Measurements from ENCODE around the gene PPP5C.
"Not testable (repeated sequence)": the region's sequence is repeated elsewhere in the genome, so short reads cannot be mapped to it uniquely, and the experiment has no call there.

Gene PPP5C

DNA sequence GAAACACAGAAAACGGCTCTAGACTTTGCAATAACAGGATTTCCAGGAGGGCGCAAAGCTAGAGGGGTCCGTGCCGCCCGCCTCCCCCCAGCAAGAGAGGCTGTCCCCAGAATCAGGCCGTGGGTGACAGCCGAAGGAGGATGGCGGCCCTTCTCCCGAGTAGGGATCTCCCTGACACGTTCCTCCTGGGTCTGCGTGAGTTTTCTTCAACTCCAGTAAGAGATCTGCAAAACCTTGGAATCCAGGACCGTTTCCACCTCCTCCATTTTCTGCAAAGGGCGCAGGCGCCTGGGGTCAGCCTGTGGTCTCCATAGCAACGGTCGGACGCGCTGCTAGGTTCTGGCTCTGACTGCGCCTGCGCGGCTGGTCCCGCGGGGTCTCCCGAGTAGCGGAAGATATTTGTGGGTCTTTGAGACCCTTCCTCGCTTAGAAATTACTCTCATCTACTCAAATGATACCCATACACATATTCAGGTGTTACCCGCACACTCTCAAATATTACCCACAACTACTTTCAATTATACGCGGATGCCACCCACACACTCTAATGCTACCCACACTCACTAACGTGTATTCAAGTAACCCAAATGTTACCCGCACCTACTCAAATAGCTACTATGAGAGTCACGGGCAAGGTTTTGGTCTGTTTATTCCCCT lies 79.7 kb downstream of the PPP5C start:
- TF ChIP-seq, protein P1, sequence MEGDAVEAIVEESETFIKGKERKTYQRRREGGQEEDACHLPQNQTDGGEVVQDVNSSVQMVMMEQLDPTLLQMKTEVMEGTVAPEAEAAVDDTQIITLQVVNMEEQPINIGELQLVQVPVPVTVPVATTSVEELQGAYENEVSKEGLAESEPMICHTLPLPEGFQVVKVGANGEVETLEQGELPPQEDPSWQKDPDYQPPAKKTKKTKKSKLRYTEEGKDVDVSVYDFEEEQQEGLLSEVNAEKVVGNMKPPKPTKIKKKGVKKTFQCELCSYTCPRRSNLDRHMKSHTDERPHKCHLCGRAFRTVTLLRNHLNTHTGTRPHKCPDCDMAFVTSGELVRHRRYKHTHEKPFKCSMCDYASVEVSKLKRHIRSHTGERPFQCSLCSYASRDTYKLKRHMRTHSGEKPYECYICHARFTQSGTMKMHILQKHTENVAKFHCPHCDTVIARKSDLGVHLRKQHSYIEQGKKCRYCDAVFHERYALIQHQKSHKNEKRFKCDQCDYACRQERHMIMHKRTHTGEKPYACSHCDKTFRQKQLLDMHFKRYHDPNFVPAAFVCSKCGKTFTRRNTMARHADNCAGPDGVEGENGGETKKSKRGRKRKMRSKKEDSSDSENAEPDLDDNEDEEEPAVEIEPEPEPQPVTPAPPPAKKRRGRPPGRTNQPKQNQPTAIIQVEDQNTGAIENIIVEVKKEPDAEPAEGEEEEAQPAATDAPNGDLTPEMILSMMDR (IDR thresholded peaks at IDR 0.05; ENCODE audit: low read length, missing control alignments): no peak
- peak overlapping the region; percentile 62 for H3K4me3 ChIP-seq (replicated peaks; ENCODE audit: low read depth, low read length)
- DNase-seq (ENCODE audit: low read depth): peak; percentile 83

GRCh38 chr19:46427518-46428045 lies 80.7 kb downstream of the PPP5C start:
- TF ChIP-seq, protein P1 (IDR thresholded peaks at IDR 0.05; ENCODE audit: low read length, missing control alignments): no peak
- no peak for DNase-seq (ENCODE audit: low read depth)
- no peak overlapping the region for H3K4me3 ChIP-seq (replicated peaks; ENCODE audit: low read depth, low read length)

- TF ChIP-seq, protein P1 (IDR thresholded peaks at IDR 0.05; ENCODE audit: low read length, missing control alignments): no peak
- no peak within 1 kb of the TSS for H3K4me3 ChIP-seq (replicated peaks; ENCODE audit: low read depth, low read length)
- peak; percentile 53 for DNase-seq (ENCODE audit: low read depth)
Measured at GRCh38 chr19:46428239-46429135, 81.6 kb downstream of the PPP5C start, which contains the start of gene PNMA8C. PNMA8C (minus strand) TSS chr19:46428936; CDS start chr19:46428359, 577 bp downstream.

DNA sequence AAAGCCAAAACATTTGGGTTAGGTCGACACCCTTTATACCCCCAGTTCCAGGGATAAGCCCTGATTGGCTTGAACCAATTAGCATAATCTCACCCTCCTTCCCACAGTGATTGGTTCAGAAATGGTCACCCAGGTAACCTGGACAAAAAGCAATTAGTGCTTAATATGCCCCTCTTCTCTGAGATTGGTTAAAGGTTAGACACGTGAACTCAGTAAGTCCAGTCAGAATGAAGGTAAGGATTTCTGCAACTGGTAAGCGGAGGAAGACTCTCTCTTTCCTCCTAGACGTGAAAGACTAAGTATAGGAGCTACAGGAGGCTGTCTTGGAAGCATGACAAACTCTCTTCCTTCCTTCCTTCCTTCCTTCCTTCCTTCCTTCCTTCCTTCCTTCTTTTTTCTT lies 83.1 kb downstream of the PPP5C start:
- no peak for DNase-seq (ENCODE audit: low read depth)
- H3K4me3 ChIP-seq (replicated peaks; ENCODE audit: low read depth, low read length): no peak overlapping the region
- TF ChIP-seq, protein P1 (IDR thresholded peaks at IDR 0.05; ENCODE audit: low read length, missing control alignments): no peak

DNA sequence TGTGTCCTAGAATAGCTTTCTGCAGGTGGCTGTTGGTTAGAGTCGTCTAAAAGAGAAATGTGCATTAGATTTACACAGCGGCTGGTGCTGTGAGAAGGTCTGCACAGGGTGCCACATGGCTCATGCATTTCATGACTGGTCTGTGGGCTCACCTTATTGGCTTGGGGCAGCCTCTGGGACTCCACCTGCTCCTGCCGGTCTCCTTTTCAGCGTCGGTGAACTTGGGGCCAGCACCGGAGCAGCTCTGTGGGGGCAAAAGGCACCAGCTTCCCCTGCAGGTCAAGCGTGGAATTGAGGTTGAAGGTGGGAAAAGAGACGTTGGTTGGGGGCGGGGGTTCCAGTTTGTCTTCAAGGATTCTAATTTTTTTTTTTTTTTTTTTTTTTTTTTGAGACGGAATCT lies 84.9 kb downstream of the PPP5C start:
- DNase-seq (ENCODE audit: low read depth): no peak
- TF ChIP-seq, protein P1 (IDR thresholded peaks at IDR 0.05; ENCODE audit: low read length, missing control alignments): no peak
- H3K4me3 ChIP-seq (replicated peaks; ENCODE audit: low read depth, low read length): no peak overlapping the region

- DNase-seq (ENCODE audit: low read depth); H3K4me3 ChIP-seq (replicated peaks; ENCODE audit: low read depth, low read length): not testable (repeated sequence)
Measured at GRCh38 chr19:46433470-46433869, 86.6 kb downstream of the PPP5C start.

- no peak overlapping the region for H3K4me3 ChIP-seq (replicated peaks; ENCODE audit: low read depth, low read length)
- TF ChIP-seq, protein P1 (IDR thresholded peaks at IDR 0.05; ENCODE audit: low read length, missing control alignments): no peak
- no peak for DNase-seq (ENCODE audit: low read depth)
Measured at GRCh38 chr19:46435009-46435408, 88.1 kb downstream of the PPP5C start.

DNA sequence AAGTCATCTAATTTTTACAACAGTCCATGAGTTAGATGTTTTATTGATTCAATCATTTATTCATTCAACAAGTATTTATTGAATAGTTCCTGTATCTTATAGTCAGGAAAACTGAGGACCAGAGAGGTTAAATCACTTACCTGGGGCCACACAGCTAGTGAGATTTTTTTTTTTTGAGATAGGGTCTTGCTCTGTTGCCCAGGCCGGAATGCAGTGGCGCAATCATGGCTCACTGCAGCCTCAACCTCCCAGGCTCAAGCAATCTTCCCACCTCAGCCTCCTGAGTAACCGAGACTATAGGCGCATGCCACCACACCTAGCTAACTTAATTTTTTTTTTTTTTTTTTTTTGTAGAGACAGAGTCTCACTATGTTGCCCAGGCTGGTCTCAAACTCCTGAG lies 88.8 kb downstream of the PPP5C start:
- not testable (repeated sequence) for H3K4me3 ChIP-seq (replicated peaks; ENCODE audit: low read depth, low read length); DNase-seq (ENCODE audit: low read depth)

All from fibroblast of pulmonary artery (primary cell).